ENCODE results near the gene SEZ6. TPM values are rescaled to one million over a fixed set of nuclear protein-coding genes. Genes with fewer than 3 reads are reported as not detected.
A peak's percentile ranks its signal among the peaks of the same experiment; 100 is the strongest.

SEZ6 gene
- total RNA-seq, 1 donor from 2014 or later: 6.7 TPM

DNA sequence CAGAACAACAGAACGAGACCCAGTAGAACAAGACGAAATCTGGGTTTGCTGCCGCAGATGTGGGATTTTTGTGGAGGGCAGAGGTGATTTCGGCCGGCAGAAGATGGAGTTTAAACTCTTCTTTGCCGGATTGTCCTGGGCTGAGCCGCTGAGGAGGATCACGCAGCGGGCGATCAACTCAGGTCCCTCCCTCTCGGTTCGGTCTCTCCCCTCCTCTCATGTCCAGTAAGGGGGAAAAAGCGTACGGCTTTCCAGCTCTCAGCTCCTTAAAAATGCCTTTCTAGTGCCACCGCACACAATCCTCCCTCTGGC, 57.0 kb downstream of the SEZ6 start:
- peaks cover 21% of the 10 kb centered on the region for H3K4me1 Mint-ChIP-seq (ENCODE audit: low read depth, unreplicated experiment)
- DNase-seq: no peak
- H3K27me3 Mint-ChIP-seq (ENCODE audit: unreplicated experiment): peaks cover 11% of the 10 kb centered on the region
- no peaks in the 10 kb centered on the region for H3K36me3 Mint-ChIP-seq (ENCODE audit: unreplicated experiment)
- H3K4me3 Mint-ChIP-seq (ENCODE audit: unreplicated experiment): peak overlapping the region; percentile 97
- TF ChIP-seq, protein P1, sequence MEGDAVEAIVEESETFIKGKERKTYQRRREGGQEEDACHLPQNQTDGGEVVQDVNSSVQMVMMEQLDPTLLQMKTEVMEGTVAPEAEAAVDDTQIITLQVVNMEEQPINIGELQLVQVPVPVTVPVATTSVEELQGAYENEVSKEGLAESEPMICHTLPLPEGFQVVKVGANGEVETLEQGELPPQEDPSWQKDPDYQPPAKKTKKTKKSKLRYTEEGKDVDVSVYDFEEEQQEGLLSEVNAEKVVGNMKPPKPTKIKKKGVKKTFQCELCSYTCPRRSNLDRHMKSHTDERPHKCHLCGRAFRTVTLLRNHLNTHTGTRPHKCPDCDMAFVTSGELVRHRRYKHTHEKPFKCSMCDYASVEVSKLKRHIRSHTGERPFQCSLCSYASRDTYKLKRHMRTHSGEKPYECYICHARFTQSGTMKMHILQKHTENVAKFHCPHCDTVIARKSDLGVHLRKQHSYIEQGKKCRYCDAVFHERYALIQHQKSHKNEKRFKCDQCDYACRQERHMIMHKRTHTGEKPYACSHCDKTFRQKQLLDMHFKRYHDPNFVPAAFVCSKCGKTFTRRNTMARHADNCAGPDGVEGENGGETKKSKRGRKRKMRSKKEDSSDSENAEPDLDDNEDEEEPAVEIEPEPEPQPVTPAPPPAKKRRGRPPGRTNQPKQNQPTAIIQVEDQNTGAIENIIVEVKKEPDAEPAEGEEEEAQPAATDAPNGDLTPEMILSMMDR (IDR thresholded peaks at IDR 0.05; ENCODE audit: partially characterized antibody, unreplicated experiment): no peak
- H3K9me3 Mint-ChIP-seq (ENCODE audit: unreplicated experiment): peaks cover 12% of the 10 kb centered on the region
- peak overlapping the region; percentile 92 for H3K27ac Mint-ChIP-seq (ENCODE audit: unreplicated experiment)

GRCh38 chr17:28948342-28948741, 57.5 kb downstream of the SEZ6 start:
- H3K27ac Mint-ChIP-seq (ENCODE audit: unreplicated experiment): peak overlapping the region; percentile 92
- no peak for DNase-seq
- peaks cover 22% of the 10 kb centered on the region for H3K4me1 Mint-ChIP-seq (ENCODE audit: low read depth, unreplicated experiment)
- TF ChIP-seq, protein P1 (IDR thresholded peaks at IDR 0.05; ENCODE audit: partially characterized antibody, unreplicated experiment): no peak
- peaks cover 12% of the 10 kb centered on the region for H3K9me3 Mint-ChIP-seq (ENCODE audit: unreplicated experiment)
- peaks cover 11% of the 10 kb centered on the region for H3K27me3 Mint-ChIP-seq (ENCODE audit: unreplicated experiment)
- no peaks in the 10 kb centered on the region for H3K36me3 Mint-ChIP-seq (ENCODE audit: unreplicated experiment)
- peak overlapping the region; percentile 97 for H3K4me3 Mint-ChIP-seq (ENCODE audit: unreplicated experiment)

- Mint-ChIP-seq H3K4me3 (ENCODE audit: unreplicated experiment) (peak overlapping the region; percentile 97), H3K36me3 (ENCODE audit: unreplicated experiment) (no peaks in the 10 kb centered on the region), H3K27ac (ENCODE audit: unreplicated experiment) (peak overlapping the region; percentile 59)
Observed at GRCh38 chr17:28947639-28948038, 58.2 kb downstream of the SEZ6 start.

GRCh38 chr17:28946239-28946638, 59.6 kb downstream of the SEZ6 start:
- peak overlapping the region; percentile 75 for H3K4me3 Mint-ChIP-seq (ENCODE audit: unreplicated experiment)
- no peak for DNase-seq
- peaks cover 25% of the 10 kb centered on the region for H3K4me1 Mint-ChIP-seq (ENCODE audit: low read depth, unreplicated experiment)
- TF ChIP-seq, protein P1 (IDR thresholded peaks at IDR 0.05; ENCODE audit: partially characterized antibody, unreplicated experiment): no peak
- H3K27ac Mint-ChIP-seq (ENCODE audit: unreplicated experiment): peak overlapping the region; percentile 44
- H3K36me3 Mint-ChIP-seq (ENCODE audit: unreplicated experiment): no peaks in the 10 kb centered on the region
- H3K9me3 Mint-ChIP-seq (ENCODE audit: unreplicated experiment): peaks cover 12% of the 10 kb centered on the region
- H3K27me3 Mint-ChIP-seq (ENCODE audit: unreplicated experiment): peaks cover 11% of the 10 kb centered on the region

More at GRCh38 chr17:28947639-28948038, 58.2 kb downstream of the SEZ6 start:
- Mint-ChIP-seq H3K4me1 (ENCODE audit: low read depth, unreplicated experiment) (peaks cover 22% of the 10 kb centered on the region), H3K9me3 (ENCODE audit: unreplicated experiment) (peaks cover 12% of the 10 kb centered on the region), H3K27me3 (ENCODE audit: unreplicated experiment) (peaks cover 11% of the 10 kb centered on the region)
- TF ChIP-seq, protein P1 (IDR thresholded peaks at IDR 0.05; ENCODE audit: partially characterized antibody, unreplicated experiment): no peak
- DNase-seq: no peak

- Mint-ChIP-seq H3K27ac (ENCODE audit: unreplicated experiment) (no peak overlapping the region), H3K4me1 (ENCODE audit: low read depth, unreplicated experiment) (peaks cover 34% of the 10 kb centered on the region), H3K27me3 (ENCODE audit: unreplicated experiment) (peaks cover 7% of the 10 kb centered on the region), H3K4me3 (ENCODE audit: unreplicated experiment) (no peak overlapping the region), H3K36me3 (ENCODE audit: unreplicated experiment) (no peaks in the 10 kb centered on the region), H3K9me3 (ENCODE audit: unreplicated experiment) (peaks cover 8% of the 10 kb centered on the region)
- TF ChIP-seq, protein P1 (IDR thresholded peaks at IDR 0.05; ENCODE audit: partially characterized antibody, unreplicated experiment): no peak
- DNase-seq: no peak
Observed at GRCh38 chr17:28944862-28945741, 60.7 kb downstream of the SEZ6 start.
